Osteoblast (primary cell): ENCODE results near the gene TRAPPC11. TPM values are rescaled to one million over a fixed set of nuclear protein-coding genes. Genes with fewer than 3 reads are reported as not detected.

Source experiments
- DNase-seq: peaks from one replicate; pipeline ENCODE4 v3.0.0; 2011; ENCODE audit warnings: low spot score, mixed read lengths; ENCODE audit not compliant: insufficient read length; ENCODE audit errors: missing footprints
- H2AFZ ChIP-seq: 2 replicates; pipeline ENCODE4 v1.6.0; 2011; ENCODE audit warnings: mild to moderate bottlenecking, low read length
- H3K27ac ChIP-seq: 2 replicates; pipeline ENCODE4 v1.5.1; 2011; ENCODE audit warnings: mild to moderate bottlenecking, low read depth, low read length, moderate library complexity
- H3K27me3 ChIP-seq: 2 replicates; pipeline ENCODE4 v1.6.0; 2012; ENCODE audit warnings: mild to moderate bottlenecking, control low read depth, inconsistent platforms, low read length, moderate library complexity; ENCODE audit not compliant: insufficient read depth
- H3K36me3 ChIP-seq: 2 replicates; pipeline ENCODE4 v1.5.1; 2011; ENCODE audit warnings: mild to moderate bottlenecking, low read length, control low read depth, moderate library complexity; ENCODE audit not compliant: insufficient read depth
- H3K4me1 ChIP-seq: 2 replicates; pipeline ENCODE4 v1.5.1; 2011; ENCODE audit warnings: mild to moderate bottlenecking, low read length, control low read depth, moderate library complexity; ENCODE audit not compliant: insufficient read depth
- H3K4me2 ChIP-seq: 2 replicates; pipeline ENCODE4 v1.6.0; 2011; ENCODE audit warnings: mild to moderate bottlenecking, low read length; ENCODE audit not compliant: insufficient read depth
- H3K4me3 ChIP-seq: fragments of 200-600 bp; sonication (generic); 3 replicates; pipeline ENCODE4 v1.5.1; 2012; ENCODE audit warnings: mild to moderate bottlenecking, low read length, inconsistent platforms; ENCODE audit not compliant: insufficient read depth
- H3K79me2 ChIP-seq: 2 replicates; pipeline ENCODE4 v1.6.0; 2012; ENCODE audit warnings: mild to moderate bottlenecking, low read length, control low read depth, inconsistent platforms; ENCODE audit not compliant: insufficient read depth
- H3K9me3 ChIP-seq: 2 replicates; pipeline ENCODE4 v1.5.1; 2011; ENCODE audit warnings: low read depth, low read length, control low read depth
- H4K20me1 ChIP-seq: 2 replicates; pipeline ENCODE4 v1.6.0; 2012; ENCODE audit warnings: mild to moderate bottlenecking, low read length, control low read depth; ENCODE audit not compliant: insufficient read depth
- total RNA-seq: library from RNA; depleted of rRNA; stranded (reverse); fragments of >200 nt; gene quantifications from 2 replicates; pipeline ENCODE4 v1.2.3, GENCODE V29; 2012
- TF ChIP-seq, protein P1 (sequence below): IDR thresholded peaks from 2 replicates; pipeline ENCODE4 v1.5.1; 2011; ENCODE audit warnings: mild to moderate bottlenecking, low read depth, low read length, moderate library complexity; ENCODE audit errors: extremely low read depth

Gene TRAPPC11
- total RNA-seq, 1 donor: 58.3 TPM

DNA sequence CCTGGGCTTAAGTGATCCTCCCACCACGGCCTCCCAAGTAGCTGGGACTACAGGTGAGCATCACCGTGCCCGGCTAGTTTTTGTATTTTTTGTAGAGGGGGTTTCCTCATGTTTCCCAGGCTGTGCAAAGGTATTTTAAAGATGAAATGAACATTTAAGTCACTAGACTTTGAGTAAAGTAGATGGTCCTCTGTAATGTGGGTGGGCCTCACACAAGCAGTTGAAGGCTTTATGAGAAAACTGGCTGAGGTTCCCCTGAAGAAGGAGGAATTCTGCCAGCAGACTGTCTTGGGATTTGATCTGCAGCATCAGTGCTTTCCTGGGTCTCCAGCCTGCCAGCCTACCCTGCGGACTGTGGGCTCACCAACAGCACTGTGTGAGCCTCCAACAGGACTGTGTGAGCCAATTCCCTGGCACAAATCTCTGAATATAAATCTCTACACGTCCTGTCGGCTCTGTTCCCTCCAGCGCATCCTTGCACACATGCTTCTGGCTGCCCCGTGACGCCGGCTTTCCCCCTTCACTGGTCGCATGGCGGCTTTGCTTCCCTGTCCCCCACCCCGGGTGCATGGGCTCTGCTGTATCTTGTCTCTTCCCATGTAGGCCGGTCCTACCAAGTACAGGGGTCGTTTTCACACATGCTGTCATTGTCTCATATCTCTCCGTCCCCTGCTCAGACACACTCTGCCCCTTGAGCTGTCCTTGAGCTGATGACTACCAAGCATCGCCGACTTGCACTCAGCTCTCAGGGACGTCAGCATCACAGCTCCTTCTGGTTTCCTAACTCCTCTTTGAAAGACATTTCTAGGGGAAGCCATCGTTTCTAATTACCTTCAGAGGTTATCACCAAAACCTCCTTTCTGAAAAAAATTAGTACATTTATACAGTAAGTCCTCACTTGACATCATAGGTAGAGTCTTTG, 46.5 kb upstream of the TRAPPC11 start:
- Histone ChIP-seq H3K4me3 (no peak overlapping the region), H3K27ac (no peak overlapping the region), H3K27me3 (no peaks in the 10 kb centered on the region), H3K9me3 (no peaks in the 10 kb centered on the region), H3K79me2 (no peaks in the 10 kb centered on the region), H3K4me1 (peaks cover 13% of the 10 kb centered on the region), H3K36me3 (no peaks in the 10 kb centered on the region), H3K4me2 (no peak overlapping the region), H2AFZ (no peak overlapping the region), H4K20me1 (no peaks in the 10 kb centered on the region)
- DNase-seq: no peak
- TF ChIP-seq, protein P1, sequence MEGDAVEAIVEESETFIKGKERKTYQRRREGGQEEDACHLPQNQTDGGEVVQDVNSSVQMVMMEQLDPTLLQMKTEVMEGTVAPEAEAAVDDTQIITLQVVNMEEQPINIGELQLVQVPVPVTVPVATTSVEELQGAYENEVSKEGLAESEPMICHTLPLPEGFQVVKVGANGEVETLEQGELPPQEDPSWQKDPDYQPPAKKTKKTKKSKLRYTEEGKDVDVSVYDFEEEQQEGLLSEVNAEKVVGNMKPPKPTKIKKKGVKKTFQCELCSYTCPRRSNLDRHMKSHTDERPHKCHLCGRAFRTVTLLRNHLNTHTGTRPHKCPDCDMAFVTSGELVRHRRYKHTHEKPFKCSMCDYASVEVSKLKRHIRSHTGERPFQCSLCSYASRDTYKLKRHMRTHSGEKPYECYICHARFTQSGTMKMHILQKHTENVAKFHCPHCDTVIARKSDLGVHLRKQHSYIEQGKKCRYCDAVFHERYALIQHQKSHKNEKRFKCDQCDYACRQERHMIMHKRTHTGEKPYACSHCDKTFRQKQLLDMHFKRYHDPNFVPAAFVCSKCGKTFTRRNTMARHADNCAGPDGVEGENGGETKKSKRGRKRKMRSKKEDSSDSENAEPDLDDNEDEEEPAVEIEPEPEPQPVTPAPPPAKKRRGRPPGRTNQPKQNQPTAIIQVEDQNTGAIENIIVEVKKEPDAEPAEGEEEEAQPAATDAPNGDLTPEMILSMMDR: no peak

DNA sequence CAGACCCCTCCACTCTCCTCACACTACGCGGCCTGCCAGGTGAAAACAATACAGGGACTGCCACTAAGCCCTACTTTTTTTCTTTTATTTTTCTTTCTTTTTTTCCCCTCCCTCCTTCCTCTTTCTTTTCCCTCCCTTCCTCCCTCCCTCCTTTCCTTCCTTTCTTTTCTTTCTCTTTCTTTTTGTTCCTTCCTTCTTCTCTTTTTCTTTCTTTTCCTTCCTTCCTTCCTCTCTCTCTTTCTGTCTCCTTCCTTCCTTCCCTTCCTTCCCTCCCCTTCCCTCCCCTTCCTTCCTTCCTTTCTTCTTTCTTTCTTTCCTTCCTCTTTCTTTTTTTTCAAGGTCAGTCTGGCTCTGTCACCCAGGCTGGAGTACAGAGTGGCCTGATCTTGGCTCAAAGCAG, 42.0 kb upstream of the TRAPPC11 start:
- no peak overlapping the region for H3K27ac ChIP-seq
- no peak for DNase-seq
- no peaks in the 10 kb centered on the region for H3K4me1 ChIP-seq
- no peak overlapping the region for H2AFZ ChIP-seq
- no peaks in the 10 kb centered on the region for H3K36me3 ChIP-seq
- no peaks in the 10 kb centered on the region for H3K9me3 ChIP-seq
- H3K27me3 ChIP-seq: no peaks in the 10 kb centered on the region
- no peaks in the 10 kb centered on the region for H4K20me1 ChIP-seq
- H3K79me2 ChIP-seq: no peaks in the 10 kb centered on the region
- H3K4me2 ChIP-seq: no peak overlapping the region
- no peak overlapping the region for H3K4me3 ChIP-seq
- TF ChIP-seq, protein P1: no peak

DNA sequence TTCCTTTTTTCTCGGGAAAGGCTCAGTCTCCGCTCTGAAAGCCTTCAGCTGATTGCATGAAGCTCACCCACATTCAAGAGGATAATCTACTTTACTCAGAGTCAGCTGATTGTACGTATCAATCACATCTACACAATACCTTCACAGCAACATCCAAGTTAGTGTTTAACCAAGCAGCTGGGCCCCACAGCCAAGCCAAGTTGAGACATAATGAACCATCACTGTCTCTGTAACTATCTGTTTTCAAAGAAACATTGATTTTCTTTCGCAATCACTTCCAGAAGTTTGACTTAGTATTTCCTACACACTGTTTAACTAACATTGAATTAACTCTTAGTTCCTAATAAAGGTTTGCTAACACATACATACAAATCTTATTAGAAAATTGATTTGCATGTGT, 40.4 kb upstream of the TRAPPC11 start:
- peak overlapping the region; percentile 68 for H2AFZ ChIP-seq
- H4K20me1 ChIP-seq: no peaks in the 10 kb centered on the region
- no peaks in the 10 kb centered on the region for H3K4me1 ChIP-seq
- no peak overlapping the region for H3K4me3 ChIP-seq
- TF ChIP-seq, protein P1: no peak
- H3K79me2 ChIP-seq: no peaks in the 10 kb centered on the region
- H3K4me2 ChIP-seq: no peak overlapping the region
- DNase-seq: no peak
- H3K27ac ChIP-seq: no peak overlapping the region
- no peaks in the 10 kb centered on the region for H3K27me3 ChIP-seq
- no peaks in the 10 kb centered on the region for H3K36me3 ChIP-seq
- H3K9me3 ChIP-seq: no peaks in the 10 kb centered on the region

DNA sequence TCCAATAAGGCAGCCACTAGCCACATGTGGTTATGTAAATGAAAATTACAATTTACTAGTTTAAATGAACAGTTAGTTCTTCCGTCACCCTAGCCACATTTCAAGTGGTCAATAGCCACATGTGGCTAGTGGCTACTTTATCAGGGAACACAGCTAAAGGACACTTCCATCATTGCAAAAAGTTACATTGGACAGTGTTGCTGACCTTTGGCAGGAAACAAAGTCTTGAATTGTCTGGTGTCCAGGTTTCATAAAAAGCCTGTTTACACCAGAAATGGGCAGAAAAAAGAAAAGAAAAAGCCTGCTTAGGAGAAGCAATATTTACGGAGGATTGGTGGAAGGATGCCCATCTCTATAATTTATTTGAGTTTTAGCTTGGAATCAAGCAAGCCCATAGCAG, 38.7 kb upstream of the TRAPPC11 start:
- H3K9me3 ChIP-seq: no peaks in the 10 kb centered on the region
- no peak for DNase-seq

More for the DNA sequence above, 38.7 kb upstream of the TRAPPC11 start:
- Histone ChIP-seq H3K4me1 (no peaks in the 10 kb centered on the region), H2AFZ (no peak overlapping the region), H4K20me1 (no peaks in the 10 kb centered on the region), H3K79me2 (no peaks in the 10 kb centered on the region), H3K27ac (no peak overlapping the region), H3K4me2 (no peak overlapping the region), H3K27me3 (no peaks in the 10 kb centered on the region), H3K36me3 (no peaks in the 10 kb centered on the region), H3K4me3 (no peak overlapping the region)
- TF ChIP-seq, protein P1: no peak
